HG03469 (cell line): ENCODE results near the gene TMEM38B.

Source experiments
- ATAC-seq: cut with Tn5 transposase; IDR thresholded peaks from one replicate; pipeline ENCODE4 v1.9.1; 2021; ENCODE audit warnings: mild to moderate bottlenecking, moderate library complexity, moderate number of reproducible peaks; ENCODE audit not compliant: unreplicated experiment

TMEM38B gene

GRCh38 chr9:105694190-105694847 is at the start of gene TMEM38B:
TMEM38B (plus strand) TSS chr9:105694541; CDS start chr9:105694661, 120 bp downstream.
- ATAC-seq: peak; percentile 44

- no peak for ATAC-seq
Observed at GRCh38 chr9:105646879-105647594, 47.3 kb upstream of the TMEM38B start.

GRCh38 chr9:105647595-105648349 is 46.6 kb upstream of the TMEM38B start:
- ATAC-seq: no peak

- ATAC-seq: no peak
Observed at GRCh38 chr9:105651806-105652205, 42.5 kb upstream of the TMEM38B start.

- no peak for ATAC-seq
Observed at GRCh38 chr9:105656131-105656921, 38.0 kb upstream of the TMEM38B start.

- no peak for ATAC-seq
Observed at GRCh38 chr9:105658351-105658750, 36.0 kb upstream of the TMEM38B start.

GRCh38 chr9:105661011-105661410 is 33.3 kb upstream of the TMEM38B start:
- no peak for ATAC-seq

- no peak for ATAC-seq
Observed at GRCh38 chr9:105662184-105663104, 31.9 kb upstream of the TMEM38B start, which contains the start of gene TAL2. TAL2 (plus strand) TSS chr9:105662457; CDS start chr9:105662497, 40 bp downstream.

- no peak for ATAC-seq
Observed at GRCh38 chr9:105663914-105664313, 30.4 kb upstream of the TMEM38B start.

- ATAC-seq: no peak
Observed at GRCh38 chr9:105667867-105668266, 26.5 kb upstream of the TMEM38B start.

- no peak for ATAC-seq
Observed at GRCh38 chr9:105670315-105670714, 24.0 kb upstream of the TMEM38B start.

- no peak for ATAC-seq
Observed at GRCh38 chr9:105670775-105671174, 23.6 kb upstream of the TMEM38B start.

GRCh38 chr9:105672711-105673234 is 21.6 kb upstream of the TMEM38B start:
- peak; percentile 70 for ATAC-seq

- ATAC-seq: no peak
Observed at GRCh38 chr9:105673850-105674387, 20.4 kb upstream of the TMEM38B start.

GRCh38 chr9:105676351-105676923 is 17.9 kb upstream of the TMEM38B start:
- ATAC-seq: no peak

- no peak for ATAC-seq
Observed at GRCh38 chr9:105678163-105678562, 16.2 kb upstream of the TMEM38B start.

- ATAC-seq: no peak
Observed at GRCh38 chr9:105678781-105679180, 15.6 kb upstream of the TMEM38B start.

- ATAC-seq: no peak
Observed at GRCh38 chr9:105679257-105680022, 14.9 kb upstream of the TMEM38B start.
